ENCODE results near the gene CRKL. TPM values are rescaled to one million over a fixed set of nuclear protein-coding genes. Genes with fewer than 3 reads are reported as not detected.

The CRKL gene
- total RNA-seq = 64.8 and 72.9 TPM in 2 replicates

GRCh38 chr22:20916916-20917810, at the start of gene CRKL:
CRKL (plus strand) TSS chr22:20917407; CDS start chr22:20917935, 528 bp downstream.
- no peak for FAIRE-seq
- no peaks in the 10 kb centered on the region for H3K27me3 ChIP-seq (ENCODE audit: control insufficient read depth, insufficient read depth, low read length)
- peak; percentile 91 for DNase-seq (ENCODE audit: low read depth)
- no peaks in the 10 kb centered on the region for H3K36me3 ChIP-seq (ENCODE audit: control insufficient read depth, insufficient read depth, low read length)
- H3K4me3 ChIP-seq (ENCODE audit: low read depth, low read length) = peak within 1 kb of the TSS; percentile 97
- TF ChIP-seq CTCF (IDR thresholded peaks at IDR 0.05; ENCODE audit: insufficient read depth, low read length, severe bottlenecking) = peak; percentile 99

- peaks cover 7% of the 10 kb centered on the region for H3K36me3 ChIP-seq (ENCODE audit: control insufficient read depth, insufficient read depth, low read length)
- H3K27me3 ChIP-seq (ENCODE audit: control insufficient read depth, insufficient read depth, low read length) = no peaks in the 10 kb centered on the region
- H3K4me3 ChIP-seq (ENCODE audit: low read depth, low read length) = no peak overlapping the region
- DNase-seq (ENCODE audit: low read depth) (no peak), FAIRE-seq (peak; percentile 23)
- no peak for TF ChIP-seq CTCF (IDR thresholded peaks at IDR 0.05; ENCODE audit: insufficient read depth, low read length, severe bottlenecking)
Observed at GRCh38 chr22:20868025-20868962, 48.9 kb upstream of the CRKL start.

- FAIRE-seq = no peak
- TF ChIP-seq CTCF (IDR thresholded peaks at IDR 0.05; ENCODE audit: insufficient read depth, low read length, severe bottlenecking) = no peak
- Histone ChIP-seq H3K36me3 (ENCODE audit: control insufficient read depth, insufficient read depth, low read length) (peaks cover 6% of the 10 kb centered on the region), H3K27me3 (ENCODE audit: control insufficient read depth, insufficient read depth, low read length) (no peaks in the 10 kb centered on the region), H3K4me3 (ENCODE audit: low read depth, low read length) (no peak overlapping the region)
- no peak for DNase-seq (ENCODE audit: low read depth)
Observed at GRCh38 chr22:20869234-20869633, 48.0 kb upstream of the CRKL start.

- Histone ChIP-seq H3K27me3 (ENCODE audit: control insufficient read depth, insufficient read depth, low read length) (no peaks in the 10 kb centered on the region), H3K36me3 (ENCODE audit: control insufficient read depth, insufficient read depth, low read length) (peaks cover 7% of the 10 kb centered on the region), H3K4me3 (ENCODE audit: low read depth, low read length) (no peak overlapping the region)
- DNase-seq (ENCODE audit: low read depth) (no peak), FAIRE-seq (no peak)
- no peak for TF ChIP-seq CTCF (IDR thresholded peaks at IDR 0.05; ENCODE audit: insufficient read depth, low read length, severe bottlenecking)
Observed at GRCh38 chr22:20873214-20873613, 44.0 kb upstream of the CRKL start.

- Histone ChIP-seq H3K36me3 (ENCODE audit: control insufficient read depth, insufficient read depth, low read length) (peaks cover 5% of the 10 kb centered on the region), H3K4me3 (ENCODE audit: low read depth, low read length) (no peak overlapping the region), H3K27me3 (ENCODE audit: control insufficient read depth, insufficient read depth, low read length) (no peaks in the 10 kb centered on the region)
- DNase-seq (ENCODE audit: low read depth) = no peak
- FAIRE-seq = no peak
- TF ChIP-seq CTCF (IDR thresholded peaks at IDR 0.05; ENCODE audit: insufficient read depth, low read length, severe bottlenecking) = no peak
Observed at GRCh38 chr22:20875296-20875695, 41.9 kb upstream of the CRKL start.
